HG03378 (cell line): Measurements from ENCODE around the gene NFAT5.

Experiments used
- ATAC-seq: cut with Tn5 transposase; IDR thresholded peaks from one replicate; pipeline ENCODE4 v1.9.1; 2021; ENCODE audit warnings: mild to moderate bottlenecking, moderate library complexity; ENCODE audit not compliant: unreplicated experiment

The NFAT5 gene

GRCh38 chr16:69595127-69596036, 29.6 kb downstream of the NFAT5 start:
- no peak for ATAC-seq

- no peak for ATAC-seq
Observed at GRCh38 chr16:69596801-69597200, 31.0 kb downstream of the NFAT5 start.

DNA sequence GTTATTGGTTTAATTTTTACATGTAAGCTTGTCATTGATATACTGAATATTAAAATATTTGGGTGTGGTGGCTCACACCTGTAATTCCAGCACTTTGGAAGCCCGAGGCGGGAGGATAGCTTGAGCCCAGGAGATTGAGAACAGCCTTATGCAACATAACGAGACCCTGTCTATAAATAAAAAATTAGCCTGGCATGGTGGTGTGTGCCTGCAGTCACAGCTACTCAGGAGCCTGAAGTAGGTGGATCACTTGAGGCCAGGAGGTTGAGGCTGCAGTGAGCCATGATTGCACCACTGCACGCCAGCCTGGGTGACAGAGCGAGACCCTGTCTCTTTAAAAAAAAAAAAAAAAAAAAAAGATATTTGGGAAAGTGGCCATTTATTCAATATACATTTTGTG, 32.3 kb downstream of the NFAT5 start:
- no peak for ATAC-seq

- ATAC-seq, result no peak
Observed at GRCh38 chr16:69599731-69600130, 34.0 kb downstream of the NFAT5 start.

GRCh38 chr16:69600202-69600601, 34.4 kb downstream of the NFAT5 start:
- no peak for ATAC-seq

GRCh38 chr16:69601250-69601649, 35.5 kb downstream of the NFAT5 start:
- ATAC-seq, result no peak

GRCh38 chr16:69606985-69607384, 41.2 kb downstream of the NFAT5 start:
- no peak for ATAC-seq

DNA sequence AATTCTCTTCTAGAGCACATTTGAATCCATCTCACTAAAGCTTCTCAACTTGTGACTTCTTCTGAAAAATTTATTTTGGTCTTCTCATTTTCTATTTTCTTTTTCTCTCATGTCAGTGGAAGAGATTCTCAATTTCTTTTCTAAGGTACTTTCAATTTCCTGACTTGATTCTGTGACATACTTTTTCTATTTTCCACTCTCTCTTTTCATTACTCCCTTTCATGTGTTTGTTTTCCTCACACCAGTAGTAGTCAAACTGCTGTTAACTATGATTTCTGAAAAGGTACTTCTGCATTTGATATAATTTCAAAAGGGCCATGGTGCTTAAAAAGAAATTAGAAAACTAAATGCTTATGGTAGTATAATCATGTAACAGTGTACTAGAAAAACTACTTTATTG, 41.9 kb downstream of the NFAT5 start:
- no peak for ATAC-seq

DNA sequence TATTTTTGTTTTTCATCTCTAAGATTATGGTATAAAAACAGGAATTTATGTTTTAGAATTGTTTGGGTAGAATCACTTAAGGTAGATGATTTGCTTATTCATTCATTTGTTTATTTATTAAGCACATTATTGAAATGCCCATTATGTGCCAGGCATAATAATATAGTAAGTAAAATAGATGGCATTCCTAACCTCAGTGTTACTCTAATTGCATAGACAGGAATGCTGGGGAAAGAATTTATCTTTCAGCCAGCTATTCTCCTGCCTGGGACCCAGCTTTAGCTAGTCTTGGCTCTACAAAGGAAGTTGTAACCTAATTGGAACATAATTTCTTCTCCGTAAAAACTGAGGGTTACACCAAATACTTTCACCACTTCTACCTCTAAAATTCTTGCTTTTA, 44.6 kb downstream of the NFAT5 start:
- ATAC-seq, result no peak

DNA sequence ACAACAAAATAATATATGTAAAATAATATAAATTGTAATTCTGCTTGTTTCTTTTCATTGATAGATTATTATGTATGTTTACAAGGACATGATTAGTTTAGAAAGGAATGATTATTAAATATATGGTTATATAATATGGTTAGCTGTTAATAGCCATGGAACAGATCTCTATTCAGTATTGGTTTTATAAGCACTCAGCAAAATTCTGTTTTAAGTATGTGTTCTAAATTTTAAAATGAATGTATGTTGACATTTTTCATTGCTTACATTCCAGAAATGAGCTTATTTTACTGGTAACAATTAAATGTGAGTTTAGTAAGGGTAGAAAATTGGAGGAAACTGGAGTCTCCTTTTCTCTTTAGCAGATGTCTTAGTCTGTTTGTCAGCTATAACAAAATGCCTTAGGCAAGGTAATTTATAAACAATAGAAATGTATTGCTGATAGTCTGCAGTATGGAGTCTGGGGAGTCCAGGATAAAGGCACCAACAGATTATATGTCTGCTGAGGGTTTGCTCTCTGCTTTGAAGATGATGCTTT, 45.4 kb downstream of the NFAT5 start:
- ATAC-seq, result no peak

DNA sequence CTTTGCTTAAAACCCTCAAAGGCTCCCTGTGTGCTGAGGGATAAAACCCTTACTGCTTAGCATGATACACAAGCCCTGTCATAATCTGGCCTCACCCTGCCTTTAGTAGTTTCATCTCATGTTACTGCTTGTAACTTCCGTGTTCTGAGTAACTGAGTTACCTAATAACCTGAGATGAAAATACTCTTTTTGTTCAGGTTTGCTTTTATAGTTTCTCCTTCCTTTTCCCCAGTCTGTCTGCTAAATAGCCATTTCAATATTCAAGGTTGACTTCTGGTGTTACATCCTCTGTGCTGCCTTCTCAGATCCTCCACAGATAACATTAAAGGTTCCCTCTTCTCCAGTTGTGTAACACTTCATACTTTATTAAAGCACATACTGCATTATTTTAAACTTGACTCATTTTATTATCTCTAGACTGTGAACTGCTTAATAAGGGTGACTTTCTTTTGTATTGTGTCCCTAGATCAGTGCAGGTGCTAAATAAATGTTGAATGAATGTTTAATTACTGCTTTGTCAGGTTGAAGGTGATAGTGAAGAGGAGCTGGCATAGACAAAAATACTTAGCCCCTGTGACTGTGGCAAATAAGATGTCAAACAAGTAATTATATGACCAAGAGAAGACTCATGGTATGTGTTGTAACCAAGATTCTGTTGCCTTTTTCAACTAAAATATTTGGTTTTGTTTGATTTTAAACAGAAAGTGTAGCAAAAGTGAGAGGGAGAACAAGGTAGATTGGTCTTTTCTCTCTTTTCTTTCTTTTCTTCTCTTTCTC, 47.8 kb downstream of the NFAT5 start:
- no peak for ATAC-seq

DNA sequence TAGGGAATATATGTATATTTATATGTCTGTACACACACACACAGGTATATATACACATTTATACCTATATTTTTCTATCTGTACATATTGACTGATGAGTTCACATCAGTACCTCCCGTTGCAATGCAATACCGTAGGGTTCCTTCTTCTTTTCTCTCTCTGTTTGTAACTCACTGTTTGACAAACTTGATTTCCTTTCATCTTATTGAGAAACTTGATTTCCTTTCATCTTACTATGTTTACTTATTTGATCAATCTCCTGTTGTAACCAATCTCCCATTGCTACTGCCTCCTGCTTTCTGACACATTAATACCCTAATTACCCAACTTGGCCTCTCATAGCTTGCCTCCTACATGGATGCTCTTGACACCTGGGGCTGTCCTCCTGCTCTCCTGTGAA, 49.8 kb downstream of the NFAT5 start:
- no peak for ATAC-seq

DNA sequence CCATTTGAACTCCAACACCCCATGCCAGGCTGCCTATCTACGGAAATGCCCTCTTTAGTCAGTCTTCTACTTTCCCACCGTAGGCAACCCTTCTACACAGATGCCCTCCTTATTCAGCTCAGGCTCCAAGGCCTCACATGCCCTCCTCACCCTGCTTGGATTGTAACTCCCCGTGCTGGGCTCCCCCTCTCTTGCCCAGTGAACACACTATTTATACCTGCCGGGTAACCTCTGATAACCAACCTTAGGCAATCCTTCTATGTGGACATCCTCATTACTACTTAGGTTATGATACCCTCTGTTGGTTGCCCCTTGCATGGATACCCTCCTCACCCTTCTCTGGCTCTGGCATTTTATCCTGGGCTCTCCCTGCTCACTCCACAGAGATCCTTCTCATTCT, 50.3 kb downstream of the NFAT5 start:
- ATAC-seq, result no peak

DNA sequence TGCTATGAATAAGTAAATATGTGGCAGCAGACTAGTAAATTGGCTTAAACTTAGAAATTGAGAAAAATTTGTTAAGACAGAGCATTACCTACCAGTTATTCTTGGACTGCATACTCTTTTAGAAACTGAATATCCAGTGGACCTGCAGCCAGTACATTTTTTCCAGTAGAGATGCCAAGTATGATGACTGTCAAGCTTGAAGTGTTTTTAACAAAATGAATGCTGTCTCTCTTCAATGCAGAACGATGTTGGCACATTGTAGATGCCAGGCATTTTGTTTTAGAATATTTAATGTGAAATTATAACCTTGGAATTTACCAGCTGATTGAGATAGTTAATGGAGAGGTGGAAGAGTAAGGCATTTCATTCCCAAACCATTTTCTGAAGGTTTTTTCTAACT, 52.5 kb downstream of the NFAT5 start:
- no peak for ATAC-seq

GRCh38 chr16:69618721-69619120, 53.0 kb downstream of the NFAT5 start:
- ATAC-seq, result no peak

DNA sequence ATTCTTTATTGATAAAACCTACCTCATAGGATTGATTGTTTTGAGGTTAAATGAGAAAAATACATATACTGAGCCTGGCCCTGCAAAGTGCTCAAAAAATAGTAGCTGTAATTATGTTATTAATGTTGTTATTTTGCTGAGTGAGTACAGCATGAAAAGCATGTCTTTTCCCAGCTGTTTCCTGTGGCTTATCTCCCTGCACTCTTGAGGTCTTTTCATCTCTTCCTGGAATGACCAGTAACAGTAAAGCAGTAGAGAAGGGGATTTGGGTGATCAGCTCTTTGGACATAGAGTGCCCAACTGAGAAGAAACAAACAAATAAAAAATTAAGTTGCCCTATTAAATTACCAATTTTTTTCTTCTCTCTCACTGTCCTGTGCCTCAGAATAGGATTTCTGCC, 53.7 kb downstream of the NFAT5 start:
- ATAC-seq, result no peak

DNA sequence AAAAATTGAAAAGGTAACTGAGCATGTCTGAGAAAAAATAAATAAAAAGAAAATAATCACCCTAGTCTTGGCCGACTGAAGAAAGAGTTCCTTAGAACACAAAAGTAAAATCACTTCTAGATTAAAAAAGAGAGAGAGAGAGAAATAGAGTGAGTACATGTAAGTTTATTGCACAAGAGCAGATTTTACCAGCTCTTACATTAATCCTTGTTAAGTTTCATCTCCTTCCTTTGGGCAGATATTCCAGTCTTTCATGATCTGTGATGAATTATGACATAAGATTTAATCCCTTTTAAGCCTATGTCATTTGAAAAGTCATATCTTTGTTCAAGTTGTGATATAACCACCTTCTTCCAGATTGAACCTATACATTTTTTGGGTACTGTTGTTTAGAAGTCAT, 54.8 kb downstream of the NFAT5 start:
- no peak for ATAC-seq

DNA sequence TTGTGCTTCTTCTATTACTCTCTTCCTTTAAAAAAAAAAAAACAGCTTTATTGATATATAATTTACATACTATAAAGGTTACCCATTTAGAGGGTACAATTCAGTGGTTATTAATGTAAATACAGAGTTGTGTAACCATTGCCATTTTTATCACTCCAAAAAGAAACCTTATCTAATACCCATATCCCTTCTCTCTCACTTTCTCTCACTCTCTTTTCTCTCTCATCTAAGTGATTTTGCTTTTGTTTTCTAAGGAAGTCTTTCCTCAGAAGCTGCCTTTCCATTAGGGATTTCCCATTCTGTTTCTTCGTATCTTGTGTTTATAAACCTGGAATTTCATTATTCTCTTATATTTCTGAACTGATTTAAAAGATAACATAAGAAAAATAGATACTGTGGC, 55.5 kb downstream of the NFAT5 start:
- ATAC-seq, result no peak

DNA sequence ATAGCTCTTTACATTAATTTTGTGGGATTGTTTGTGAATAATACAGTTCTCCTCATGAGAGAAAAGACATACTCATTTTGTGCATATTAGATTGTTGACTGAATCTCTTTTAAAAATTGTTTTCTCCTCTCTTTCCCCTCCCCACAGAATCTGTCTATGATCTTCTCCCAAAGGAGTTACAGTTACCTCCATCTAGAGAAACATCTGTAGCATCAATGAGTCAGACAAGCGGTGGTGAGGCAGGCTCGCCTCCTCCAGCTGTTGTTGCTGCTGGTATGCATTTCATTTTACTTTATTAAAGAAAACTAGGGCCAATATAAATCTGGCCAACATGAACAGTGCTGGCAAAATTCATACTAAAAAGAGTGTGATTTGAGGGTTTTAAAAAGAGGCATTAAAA, 60.5 kb downstream of the NFAT5 start:
- no peak for ATAC-seq

- no peak for ATAC-seq
Observed at GRCh38 chr16:69632828-69633227, 67.1 kb downstream of the NFAT5 start.

- ATAC-seq, result no peak
Observed at GRCh38 chr16:69633375-69633774, 67.6 kb downstream of the NFAT5 start.
